NCI-H2029 treated with DMSO at 0.1 percent for 48 hours (cell line): ENCODE measurements around the gene TBXAS1.

Experiments
- DNase-seq: peaks from one replicate; lab custom pipeline; 2025; lab: John Stamatoyannopoulos, UW

The TBXAS1 gene

GRCh38 chr7:139946533-139946932, 117.5 kb downstream of the TBXAS1 start:
- DNase-seq, result no peak

DNA sequence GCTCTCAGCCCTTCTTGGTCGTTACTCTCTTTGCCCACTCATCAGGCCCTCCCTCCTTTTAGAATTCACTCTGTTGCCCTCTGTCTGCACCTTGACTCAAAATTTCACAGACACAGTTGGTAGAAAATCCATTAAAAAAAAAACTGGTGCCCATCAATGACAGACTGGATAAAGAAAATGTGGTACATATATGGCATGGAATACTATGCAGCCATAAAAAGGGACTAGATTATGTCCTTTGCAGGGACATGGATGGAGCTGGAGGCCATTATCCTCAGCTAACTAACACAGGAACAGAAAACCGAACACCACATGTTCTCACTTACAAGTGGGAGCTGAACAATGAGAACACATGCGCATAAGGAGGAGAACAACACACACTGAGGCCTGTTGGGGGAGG, 118.0 kb downstream of the TBXAS1 start:
- DNase-seq, result no peak

GRCh38 chr7:139948167-139948566, 119.1 kb downstream of the TBXAS1 start:
- no peak for DNase-seq

- no peak for DNase-seq
These were observed 119.7 kb downstream of the TBXAS1 start for GRCh38 chr7:139948587-139949335.

- no peak for DNase-seq
These were observed 120.6 kb downstream of the TBXAS1 start for GRCh38 chr7:139949629-139950028.

GRCh38 chr7:139950881-139951525, 121.9 kb downstream of the TBXAS1 start:
- no peak for DNase-seq

DNA sequence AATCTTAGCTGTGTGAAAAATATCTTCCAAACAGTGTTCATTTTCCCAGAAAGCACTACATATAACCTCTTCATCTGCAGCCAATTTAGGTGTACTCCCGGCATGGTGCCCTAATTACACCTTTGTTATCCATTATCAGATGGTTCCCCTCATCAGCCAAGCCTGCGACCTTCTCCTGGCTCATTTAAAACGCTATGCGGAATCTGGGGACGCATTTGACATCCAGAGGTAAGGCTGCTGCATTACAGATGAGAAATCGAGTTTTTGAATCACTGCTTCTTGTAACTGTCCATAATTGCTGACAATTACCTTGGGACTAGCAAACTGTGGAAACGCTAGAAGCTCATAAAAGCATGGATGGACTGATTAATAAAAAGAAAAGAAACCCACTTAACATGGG, 124.2 kb downstream of the TBXAS1 start:
- DNase-seq, result no peak

DNA sequence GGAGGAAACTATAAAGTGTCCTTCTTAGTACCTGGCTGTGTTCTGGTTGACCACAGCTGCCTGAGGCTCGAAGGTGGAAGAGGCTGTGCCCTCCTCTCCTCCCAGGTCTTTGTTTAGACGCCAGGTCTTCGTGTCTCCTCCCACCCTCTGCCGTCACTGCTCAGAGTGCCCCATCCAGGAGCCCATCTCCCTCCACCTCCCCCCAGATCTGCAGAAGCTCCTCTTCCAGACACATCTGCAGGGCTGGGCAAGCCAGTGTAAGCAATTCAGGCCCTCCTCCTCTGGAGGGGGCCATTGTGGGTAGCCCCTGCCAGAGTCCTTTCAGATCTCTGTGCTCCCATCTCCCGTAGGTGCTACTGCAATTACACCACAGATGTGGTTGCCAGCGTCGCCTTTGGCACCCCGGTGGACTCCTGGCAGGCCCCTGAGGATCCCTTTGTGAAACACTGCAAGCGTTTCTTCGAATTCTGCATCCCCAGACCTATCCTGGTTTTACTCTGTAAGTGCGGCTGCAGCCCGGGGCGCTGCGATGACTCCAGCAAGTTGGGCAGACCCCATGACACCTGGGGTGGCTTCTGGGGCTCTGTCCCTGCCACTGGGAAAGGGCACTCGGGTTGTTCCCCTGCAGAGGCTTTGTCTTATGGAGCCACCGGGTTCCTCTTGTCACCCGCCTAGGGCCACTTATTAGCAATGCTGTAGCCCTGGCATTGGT, 126.2 kb downstream of the TBXAS1 start:
- DNase-seq, result no peak

GRCh38 chr7:139958599-139959284, 129.7 kb downstream of the TBXAS1 start:
- no peak for DNase-seq

DNA sequence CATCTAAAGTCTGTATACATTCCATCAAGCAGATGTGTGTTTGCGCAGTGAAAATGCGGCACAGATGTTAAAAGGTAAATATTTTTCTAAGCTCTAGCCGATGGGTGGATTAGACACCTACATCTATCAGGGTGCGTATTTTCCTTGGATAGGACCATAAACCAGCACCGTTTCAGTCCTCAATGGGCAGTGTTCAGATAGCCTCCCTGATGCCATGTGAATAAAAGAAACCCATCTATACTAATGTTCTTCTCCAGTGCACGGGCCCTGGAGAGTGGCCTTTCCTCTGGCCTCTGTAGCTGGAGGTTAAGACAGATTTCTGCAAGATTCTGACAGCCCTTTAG, 130.2 kb downstream of the TBXAS1 start:
- no peak for DNase-seq

DNA sequence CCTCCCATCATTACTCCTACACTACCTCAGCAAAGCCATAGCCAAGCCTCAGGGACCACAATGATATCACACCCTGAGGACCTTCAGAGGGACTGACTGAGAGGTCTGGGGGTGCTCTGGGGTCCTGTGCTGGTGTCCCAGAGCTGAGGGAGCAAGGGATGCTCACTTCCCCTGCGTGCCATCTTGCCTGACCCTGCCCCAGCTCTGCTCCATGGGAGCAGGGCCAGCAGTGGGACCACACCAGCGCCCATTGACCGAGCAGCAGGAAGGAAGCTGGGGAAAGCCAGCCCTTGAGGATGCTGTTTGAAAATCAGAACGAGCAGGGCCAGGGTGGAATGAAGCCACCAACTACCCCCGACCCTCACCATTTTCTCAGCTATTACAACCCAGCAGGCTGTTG, 130.7 kb downstream of the TBXAS1 start:
- DNase-seq, result no peak

DNA sequence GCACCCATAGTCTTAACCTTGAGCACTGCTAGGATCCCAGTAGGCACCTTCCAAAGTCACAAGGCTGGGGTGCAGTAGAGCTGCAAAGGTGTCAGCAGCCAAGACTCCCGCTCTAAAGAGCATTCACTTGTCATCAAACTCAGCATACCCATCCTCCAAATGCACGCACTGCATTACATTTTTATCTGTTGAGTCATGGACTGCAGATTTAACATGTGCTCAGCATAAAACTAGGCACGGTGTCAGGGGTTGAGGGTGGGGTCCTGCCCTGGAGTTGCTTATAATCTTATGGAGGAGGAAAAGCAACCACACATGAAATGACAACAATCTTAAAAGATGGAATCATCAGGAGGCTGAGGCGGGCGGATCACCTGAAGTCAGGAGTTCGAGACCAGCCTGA, 131.1 kb downstream of the TBXAS1 start:
- DNase-seq, result no peak

DNA sequence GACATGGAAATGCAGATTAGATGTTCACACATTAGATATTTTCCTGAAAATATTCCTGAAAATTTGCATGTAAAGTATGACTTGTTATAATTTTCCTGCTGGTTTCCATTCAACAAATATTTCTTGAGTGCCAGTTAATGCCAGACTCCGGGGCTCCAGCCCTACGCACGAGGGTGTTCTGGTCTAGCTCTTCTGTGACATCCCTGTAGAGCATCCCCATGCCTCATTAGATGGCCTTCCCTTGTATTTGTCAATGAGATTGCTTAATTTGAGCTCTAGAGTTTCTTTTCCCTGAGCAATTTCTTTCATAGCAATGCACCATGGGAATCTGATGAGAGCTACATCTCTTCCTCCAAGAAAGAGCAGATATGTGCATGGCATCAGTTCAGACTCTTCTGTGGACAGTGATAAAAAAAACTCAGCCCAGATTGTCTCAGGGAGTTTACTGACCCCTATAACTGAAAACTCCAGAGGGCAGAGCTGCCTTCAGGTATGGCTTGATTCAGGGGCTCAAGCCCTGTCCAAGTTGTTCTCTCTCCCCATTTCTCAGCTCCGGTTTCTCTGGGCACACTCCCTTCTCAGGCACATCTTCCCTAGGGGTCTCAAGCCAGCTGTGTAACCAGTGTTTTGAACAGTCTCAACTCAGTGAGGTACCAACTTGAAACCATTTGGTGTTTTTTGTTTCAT, 137.0 kb downstream of the TBXAS1 start:
- no peak for DNase-seq

DNA sequence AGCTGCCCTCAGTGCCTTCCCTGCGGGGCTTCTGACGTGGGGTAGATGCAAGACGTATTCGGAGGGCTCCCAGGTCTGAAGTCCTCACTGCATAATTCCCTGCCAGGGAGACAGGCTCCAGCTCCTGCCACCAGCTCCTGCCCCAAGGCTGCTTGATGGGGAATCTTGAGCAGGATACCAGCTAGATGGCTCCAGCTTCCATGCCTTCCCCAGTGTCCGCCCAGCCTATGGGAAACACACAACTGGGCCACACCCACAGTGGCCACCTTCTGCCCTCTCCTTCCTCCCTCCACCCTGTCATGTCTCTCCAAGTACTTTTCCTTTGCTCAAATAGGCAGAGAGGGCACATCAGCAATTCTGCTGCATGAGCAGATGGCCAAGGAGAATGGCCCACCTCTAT, 137.9 kb downstream of the TBXAS1 start:
- DNase-seq, result no peak

DNA sequence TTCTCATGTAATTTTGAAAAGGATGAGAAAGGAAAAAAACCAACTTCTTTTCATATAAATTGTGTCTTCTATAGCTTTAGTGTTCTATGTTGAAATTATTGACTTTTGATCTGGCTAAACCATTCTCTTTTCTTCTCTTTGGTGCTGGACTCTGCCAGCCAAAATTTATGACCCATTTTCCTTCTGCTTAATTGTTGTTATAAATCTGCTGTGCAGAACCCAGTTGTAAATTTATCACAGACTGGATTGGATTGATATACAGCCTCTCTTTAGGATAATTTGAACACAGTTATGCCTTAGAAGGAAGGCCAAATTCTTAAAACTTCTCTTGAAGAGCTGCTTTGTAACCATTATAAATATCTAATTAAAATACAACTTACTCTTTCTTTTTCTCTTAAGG, 139.9 kb downstream of the TBXAS1 start:
- DNase-seq, result no peak

DNA sequence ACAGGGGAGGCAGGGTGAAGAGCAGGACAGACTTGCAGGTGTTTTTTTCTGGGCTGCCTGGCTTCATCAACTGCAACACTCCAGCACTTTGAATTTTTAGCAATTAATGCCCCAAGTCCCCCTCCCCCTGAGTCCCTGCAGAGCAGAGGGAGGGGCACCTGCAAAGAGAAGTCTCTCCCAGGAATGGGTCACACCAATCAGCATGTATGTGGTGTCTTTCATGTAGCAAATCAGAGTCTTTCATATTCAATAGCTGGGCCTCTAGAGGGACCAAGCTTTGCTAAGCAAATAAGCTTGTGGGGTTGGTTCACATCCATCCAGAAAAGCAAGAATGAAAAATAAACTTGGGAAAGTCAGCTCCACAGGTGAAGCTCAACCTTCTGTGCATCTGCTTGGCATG, 143.0 kb downstream of the TBXAS1 start:
- no peak for DNase-seq

DNA sequence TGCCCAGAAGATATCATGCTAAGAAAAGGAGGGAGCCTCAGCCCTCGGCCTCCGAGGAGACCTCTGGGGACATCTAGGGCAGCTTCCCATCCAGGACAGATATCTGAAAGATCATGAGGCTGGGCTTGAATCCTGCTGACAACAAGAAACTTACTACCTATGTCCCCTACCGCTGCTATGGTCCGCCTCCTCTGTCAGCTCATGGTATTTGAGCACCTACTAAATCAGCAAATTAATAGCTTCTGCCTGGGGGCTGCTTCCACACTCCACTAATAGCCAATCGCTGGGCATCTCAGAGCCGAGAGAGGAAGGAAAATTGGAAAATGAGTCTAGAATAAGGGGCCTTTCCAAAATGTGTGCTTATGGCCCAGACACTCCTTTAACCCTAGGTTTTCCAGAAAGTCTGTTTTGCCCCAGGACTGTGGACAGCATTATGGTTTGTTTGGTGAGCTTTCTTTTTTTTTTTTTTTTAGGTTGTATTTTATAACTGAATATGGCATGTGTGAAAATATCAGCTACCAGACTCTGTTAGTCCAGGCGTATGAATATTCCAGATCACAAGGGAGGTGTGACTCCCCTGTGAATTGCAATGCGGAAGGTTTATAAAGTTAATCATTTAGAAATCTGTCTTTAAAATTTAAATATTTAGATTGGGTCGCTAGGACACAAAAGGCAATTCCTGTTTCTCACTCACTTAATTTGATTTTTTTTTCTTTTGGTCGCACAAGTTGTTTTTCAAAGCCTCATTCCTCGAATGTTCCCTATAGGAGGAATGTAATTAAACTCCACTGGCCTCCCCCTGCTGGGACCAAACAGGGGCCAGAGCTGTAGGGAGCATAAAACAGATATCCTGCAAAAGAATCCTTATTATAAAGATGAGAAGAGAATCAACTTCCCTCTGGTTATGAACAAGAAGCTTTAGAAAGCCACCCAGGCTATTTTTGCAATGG, 144.3 kb downstream of the TBXAS1 start:
- no peak for DNase-seq

DNA sequence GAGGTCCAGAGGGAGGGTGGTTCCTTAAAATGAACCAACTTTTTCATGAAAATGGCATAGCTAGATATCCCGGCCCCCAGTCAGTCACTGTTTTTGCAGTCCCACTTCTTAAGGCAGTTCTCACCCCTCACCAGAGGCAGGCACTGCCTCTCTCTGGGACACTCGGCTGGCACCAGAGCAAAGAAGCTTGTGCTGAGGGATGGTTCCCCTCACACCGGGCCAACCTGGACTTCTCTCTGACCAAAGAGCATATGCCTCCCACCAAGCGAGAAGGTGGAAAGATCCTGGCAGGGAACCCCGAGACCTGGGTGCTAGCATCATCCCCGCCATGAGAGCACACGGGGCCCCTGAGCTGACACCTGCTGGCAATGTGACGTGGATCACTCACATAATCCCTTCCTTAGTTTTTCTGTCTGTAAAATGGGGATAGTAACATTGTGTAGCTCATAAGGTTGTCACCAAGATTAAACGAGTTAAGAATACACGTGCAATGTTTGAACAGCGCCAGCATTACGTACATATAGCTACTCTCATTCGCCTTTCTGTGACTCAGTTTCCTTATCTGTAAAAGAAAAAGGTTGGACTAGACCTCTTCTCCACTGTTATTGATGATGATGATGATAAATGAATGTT, 145.2 kb downstream of the TBXAS1 start:
- DNase-seq, result no peak

GRCh38 chr7:139976055-139976837, 147.2 kb downstream of the TBXAS1 start:
- no peak for DNase-seq
